ENCODE data around the gene PIPOX.

DNA sequence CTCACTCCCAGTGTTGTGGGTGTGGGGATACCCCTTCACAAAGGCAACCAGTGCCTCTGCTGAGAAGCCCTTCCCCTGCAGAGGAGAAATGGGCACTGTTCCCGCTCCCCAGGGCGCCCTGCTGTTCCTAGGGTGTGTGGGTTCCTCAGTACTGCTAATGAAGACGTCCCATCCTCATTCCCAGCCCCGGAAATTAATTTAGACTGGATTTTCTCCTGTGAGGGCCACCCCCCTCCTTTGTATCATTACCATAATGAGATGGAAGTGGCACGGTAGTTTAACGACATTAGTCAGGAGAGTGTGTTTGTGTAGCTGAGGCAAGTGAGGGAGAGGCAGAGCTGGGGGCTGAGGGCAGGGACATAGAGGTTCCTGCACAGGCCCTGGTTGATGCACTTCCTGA, 53.2 kb downstream of the PIPOX start:
- TF ChIP-seq, protein P1, sequence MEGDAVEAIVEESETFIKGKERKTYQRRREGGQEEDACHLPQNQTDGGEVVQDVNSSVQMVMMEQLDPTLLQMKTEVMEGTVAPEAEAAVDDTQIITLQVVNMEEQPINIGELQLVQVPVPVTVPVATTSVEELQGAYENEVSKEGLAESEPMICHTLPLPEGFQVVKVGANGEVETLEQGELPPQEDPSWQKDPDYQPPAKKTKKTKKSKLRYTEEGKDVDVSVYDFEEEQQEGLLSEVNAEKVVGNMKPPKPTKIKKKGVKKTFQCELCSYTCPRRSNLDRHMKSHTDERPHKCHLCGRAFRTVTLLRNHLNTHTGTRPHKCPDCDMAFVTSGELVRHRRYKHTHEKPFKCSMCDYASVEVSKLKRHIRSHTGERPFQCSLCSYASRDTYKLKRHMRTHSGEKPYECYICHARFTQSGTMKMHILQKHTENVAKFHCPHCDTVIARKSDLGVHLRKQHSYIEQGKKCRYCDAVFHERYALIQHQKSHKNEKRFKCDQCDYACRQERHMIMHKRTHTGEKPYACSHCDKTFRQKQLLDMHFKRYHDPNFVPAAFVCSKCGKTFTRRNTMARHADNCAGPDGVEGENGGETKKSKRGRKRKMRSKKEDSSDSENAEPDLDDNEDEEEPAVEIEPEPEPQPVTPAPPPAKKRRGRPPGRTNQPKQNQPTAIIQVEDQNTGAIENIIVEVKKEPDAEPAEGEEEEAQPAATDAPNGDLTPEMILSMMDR (IDR thresholded peaks at IDR 0.05), result no peak
- no peak for TF ChIP-seq POLR2AphosphoS5 (IDR thresholded peaks at IDR 0.05; ENCODE audit: insufficient read depth in 1 of 2, low read depth in 1 of 2)

Data from vagina (tissue), 2 donors.